Measurements from ENCODE around the gene ACTL7A.
A peak's percentile ranks its signal among the peaks of the same experiment; 100 is the strongest.
"Not testable (repeated sequence)": the region's sequence is repeated elsewhere in the genome, so short reads cannot be mapped to it uniquely, and the experiment has no call there.

Gene ACTL7A

GRCh38 chr9:108882052-108882888 lies 20.2 kb downstream of the ACTL7A start:
- no peak overlapping the region for H3K4me3 ChIP-seq (ENCODE audit: control insufficient read depth, low read depth, low read length)
- DNase-seq (ENCODE audit: low read depth) = no peak
- TF ChIP-seq CTCF (IDR thresholded peaks at IDR 0.05; ENCODE audit: control insufficient read depth, insufficient read depth, low read depth, low read length, missing control alignments) = no peak

GRCh38 chr9:108883085-108883484 lies 21.0 kb downstream of the ACTL7A start:
- no peak for DNase-seq (ENCODE audit: low read depth)
- H3K4me3 ChIP-seq (ENCODE audit: control insufficient read depth, low read depth, low read length) = no peak overlapping the region
- no peak for TF ChIP-seq CTCF (IDR thresholded peaks at IDR 0.05; ENCODE audit: control insufficient read depth, insufficient read depth, low read depth, low read length, missing control alignments)

- no peak overlapping the region for H3K4me3 ChIP-seq (ENCODE audit: control insufficient read depth, low read depth, low read length)
- DNase-seq (ENCODE audit: low read depth) = no peak
- no peak for TF ChIP-seq CTCF (IDR thresholded peaks at IDR 0.05; ENCODE audit: control insufficient read depth, insufficient read depth, low read depth, low read length, missing control alignments)
These were observed 22.6 kb downstream of the ACTL7A start for GRCh38 chr9:108884701-108885100.

- DNase-seq (ENCODE audit: low read depth) = peak; percentile 3
- H3K4me3 ChIP-seq (ENCODE audit: control insufficient read depth, low read depth, low read length) = no peak overlapping the region
- TF ChIP-seq CTCF (IDR thresholded peaks at IDR 0.05; ENCODE audit: control insufficient read depth, insufficient read depth, low read depth, low read length, missing control alignments) = no peak
These were observed 23.7 kb downstream of the ACTL7A start for GRCh38 chr9:108885643-108886348.

- not testable (repeated sequence) for DNase-seq (ENCODE audit: low read depth); H3K4me3 ChIP-seq (ENCODE audit: control insufficient read depth, low read depth, low read length)
These were observed 24.7 kb downstream of the ACTL7A start for GRCh38 chr9:108886594-108887271.

- DNase-seq (ENCODE audit: low read depth) = peak; percentile 7
- H3K4me3 ChIP-seq (ENCODE audit: control insufficient read depth, low read depth, low read length) = no peak overlapping the region
- TF ChIP-seq CTCF (IDR thresholded peaks at IDR 0.05; ENCODE audit: control insufficient read depth, insufficient read depth, low read depth, low read length, missing control alignments) = no peak
These were observed 27.6 kb downstream of the ACTL7A start for GRCh38 chr9:108889649-108890067.
